ENCODE data around the gene MTRF1L. TPM values are rescaled to one million over a fixed set of nuclear protein-coding genes. Genes with fewer than 3 reads are reported as not detected.
A peak's percentile ranks its signal among the peaks of the same experiment; 100 is the strongest.

The MTRF1L gene
- total and polyA plus RNA-seq, 8 donors: 4.7 to 55.9 (median 15.3) TPM

DNA sequence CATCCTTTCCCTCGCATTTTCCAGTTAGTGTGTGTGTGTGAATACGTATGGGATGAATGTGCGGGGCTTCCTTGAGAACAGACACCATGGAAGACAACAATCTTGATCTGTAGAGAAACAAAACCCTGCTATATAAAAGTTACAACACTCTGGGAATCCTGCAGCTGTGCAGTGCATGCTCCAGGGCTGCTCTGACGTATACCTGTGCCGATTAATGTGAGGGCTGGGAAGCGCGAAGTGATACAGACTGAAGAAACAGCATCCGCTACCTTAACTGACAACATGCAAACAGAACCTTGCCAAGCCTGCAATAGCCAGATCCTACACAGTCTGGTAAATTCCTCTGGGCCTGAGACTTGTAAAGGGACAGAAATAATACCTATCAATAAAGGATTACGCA lies 31.6 kb upstream of the MTRF1L start:
- H3K27me3 ChIP-seq: no peaks in the 10 kb centered on the region
- 90 to 96% (median 94%) methylated on average over 9 of the region's 9 CpGs for WGBS, 5 donors
- H3K27ac ChIP-seq: no peak overlapping the region
- H3K4me3 ChIP-seq: no peak overlapping the region
- DNase-seq: no peak
- intact Hi-C loops (cut with DNase I; ENCODE audit: low total_unique reads): loop anchor here (5.0 kb wide), 1 partner anchor 478 kb away; no protein-coding TSS in a partner anchor
- H3K9me3 ChIP-seq: no peaks in the 10 kb centered on the region
- no peak for TF ChIP-seq POLR2A (IDR thresholded peaks at IDR 0.05)
- no peak for TF ChIP-seq POLR2AphosphoS5 (IDR thresholded peaks at IDR 0.05)
- TF ChIP-seq, protein P1, sequence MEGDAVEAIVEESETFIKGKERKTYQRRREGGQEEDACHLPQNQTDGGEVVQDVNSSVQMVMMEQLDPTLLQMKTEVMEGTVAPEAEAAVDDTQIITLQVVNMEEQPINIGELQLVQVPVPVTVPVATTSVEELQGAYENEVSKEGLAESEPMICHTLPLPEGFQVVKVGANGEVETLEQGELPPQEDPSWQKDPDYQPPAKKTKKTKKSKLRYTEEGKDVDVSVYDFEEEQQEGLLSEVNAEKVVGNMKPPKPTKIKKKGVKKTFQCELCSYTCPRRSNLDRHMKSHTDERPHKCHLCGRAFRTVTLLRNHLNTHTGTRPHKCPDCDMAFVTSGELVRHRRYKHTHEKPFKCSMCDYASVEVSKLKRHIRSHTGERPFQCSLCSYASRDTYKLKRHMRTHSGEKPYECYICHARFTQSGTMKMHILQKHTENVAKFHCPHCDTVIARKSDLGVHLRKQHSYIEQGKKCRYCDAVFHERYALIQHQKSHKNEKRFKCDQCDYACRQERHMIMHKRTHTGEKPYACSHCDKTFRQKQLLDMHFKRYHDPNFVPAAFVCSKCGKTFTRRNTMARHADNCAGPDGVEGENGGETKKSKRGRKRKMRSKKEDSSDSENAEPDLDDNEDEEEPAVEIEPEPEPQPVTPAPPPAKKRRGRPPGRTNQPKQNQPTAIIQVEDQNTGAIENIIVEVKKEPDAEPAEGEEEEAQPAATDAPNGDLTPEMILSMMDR (IDR thresholded peaks at IDR 0.05): no peak
- no peak for TF ChIP-seq EP300 (IDR thresholded peaks at IDR 0.05)
- no peaks in the 10 kb centered on the region for H3K36me3 ChIP-seq
- peaks cover 0 to 18% (median 1%) of the 10 kb centered on the region in 4 donors for H3K4me1 ChIP-seq

DNA sequence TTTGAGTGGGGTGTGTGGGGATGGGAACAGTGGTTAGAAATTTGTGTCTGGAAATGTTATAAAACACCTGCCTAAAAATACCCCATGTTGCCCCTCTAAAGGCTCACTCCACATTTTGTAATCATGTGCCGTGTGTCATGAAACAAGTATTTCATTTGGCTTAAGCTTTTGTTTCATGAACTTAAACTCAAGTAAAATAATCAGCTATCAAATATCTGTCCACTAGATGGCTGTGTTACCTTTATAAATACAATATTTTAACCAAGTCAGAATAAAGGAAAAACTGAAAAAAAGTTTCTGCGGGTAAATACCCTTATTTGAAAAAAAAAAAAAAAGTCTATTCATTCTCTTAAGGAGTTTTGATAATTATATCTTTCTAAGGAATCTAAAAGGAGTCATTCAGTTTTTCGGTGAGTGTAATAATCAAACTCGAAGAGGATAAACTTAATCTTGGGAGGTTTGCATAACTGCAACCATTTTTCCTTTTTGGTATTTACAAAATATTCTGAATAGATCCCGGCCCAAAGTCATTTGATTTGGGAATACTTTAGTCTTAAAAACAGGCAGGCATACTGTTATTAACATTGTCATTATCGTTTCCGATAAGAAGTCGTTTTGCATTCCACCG lies 29.9 kb upstream of the MTRF1L start:
- Histone ChIP-seq H3K4me3 (no peak overlapping the region), H3K4me1 (peaks cover 0 to 18% (median 1%) of the 10 kb centered on the region in 4 donors), H3K36me3 (no peaks in the 10 kb centered on the region), H3K27ac (no peak overlapping the region), H3K27me3 (no peaks in the 10 kb centered on the region), H3K9me3 (no peaks in the 10 kb centered on the region)
- DNase-seq: peak in 1 of 2 donors; percentile 53
- 44 to 61% (median 54%) methylated on average over 9 of the region's 9 CpGs for WGBS, 5 donors
- intact Hi-C loops (cut with DNase I; ENCODE audit: low total_unique reads): loop anchor here (5.0 kb wide), 1 partner anchor 480 kb away; no protein-coding TSS in a partner anchor
- TF ChIP-seq POLR2A (IDR thresholded peaks at IDR 0.05): no peak
- TF ChIP-seq, protein P1 (IDR thresholded peaks at IDR 0.05): peak in 3 of 7 experiments; percentile 22 to 36 (median 33)
- no peak for TF ChIP-seq POLR2AphosphoS5 (IDR thresholded peaks at IDR 0.05)
- TF ChIP-seq EP300 (IDR thresholded peaks at IDR 0.05): no peak

DNA sequence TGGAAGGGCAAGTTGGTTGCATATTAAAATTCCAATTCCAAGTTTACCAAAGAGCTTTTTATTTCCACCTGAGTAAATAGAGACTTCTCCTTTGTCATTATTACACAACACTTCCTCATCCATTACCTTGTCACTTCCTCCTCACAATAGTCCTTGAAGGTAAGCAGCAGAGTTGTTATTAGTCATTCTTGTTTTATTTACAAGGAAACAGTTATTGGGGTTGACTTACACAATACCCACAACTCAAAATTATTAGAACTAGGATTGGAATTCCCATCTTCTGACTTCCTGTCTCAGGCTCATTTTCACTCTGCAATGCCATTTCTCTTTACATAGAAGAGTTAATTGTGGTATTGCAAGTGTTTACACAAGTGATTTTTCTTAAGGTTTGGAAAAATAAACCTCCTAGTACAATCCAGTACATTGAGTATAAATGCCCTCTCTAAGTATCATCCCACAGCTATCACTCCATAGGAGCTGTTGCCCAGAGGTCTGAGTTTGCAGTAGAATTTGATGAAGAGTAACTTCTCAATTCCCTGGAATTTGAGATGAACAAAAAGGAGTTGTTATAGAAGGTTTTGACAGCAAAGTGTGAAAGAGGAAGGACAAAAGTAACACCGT lies 28.9 kb upstream of the MTRF1L start:
- no peak for TF ChIP-seq EP300 (IDR thresholded peaks at IDR 0.05)
- no peak for TF ChIP-seq POLR2A (IDR thresholded peaks at IDR 0.05)
- TF ChIP-seq POLR2AphosphoS5 (IDR thresholded peaks at IDR 0.05): no peak
- TF ChIP-seq, protein P1 (IDR thresholded peaks at IDR 0.05): no peak
- H3K9me3 ChIP-seq: no peaks in the 10 kb centered on the region
- intact Hi-C loops (cut with DNase I; ENCODE audit: low total_unique reads): loop anchor here (5.0 kb wide), 1 partner anchor 481 kb away; no protein-coding TSS in a partner anchor
- H3K27me3 ChIP-seq: no peaks in the 10 kb centered on the region
- H3K36me3 ChIP-seq: no peaks in the 10 kb centered on the region
- peaks cover 0 to 18% (median 1%) of the 10 kb centered on the region in 4 donors for H3K4me1 ChIP-seq
- no peak overlapping the region for H3K4me3 ChIP-seq
- WGBS, 5 donors: 29 to 55% (median 53%) methylated on average over 1 of the region's 1 CpG
- DNase-seq: no peak
- H3K27ac ChIP-seq: no peak overlapping the region

DNA sequence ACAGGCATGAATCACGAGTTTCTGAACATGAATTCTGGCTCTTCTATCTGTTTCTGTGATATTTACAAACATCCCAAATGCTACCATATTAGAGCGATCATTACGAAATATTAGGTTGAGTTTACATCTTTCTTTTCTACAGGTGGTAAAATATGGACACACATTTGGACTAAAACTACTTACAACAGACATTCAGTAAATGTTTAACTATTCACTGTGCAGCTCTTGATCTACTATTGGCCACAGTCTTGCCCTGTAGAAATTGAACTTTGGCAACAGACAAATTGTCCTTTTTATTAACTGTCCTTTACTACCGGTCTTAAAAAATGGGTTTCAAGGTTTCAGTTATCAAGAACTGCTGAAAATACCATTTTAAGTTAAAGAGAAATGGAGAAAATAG lies 26.5 kb upstream of the MTRF1L start:
- peaks cover 0 to 18% (median 5%) of the 10 kb centered on the region in 4 donors for H3K4me1 ChIP-seq
- no peak overlapping the region for H3K27ac ChIP-seq
- no peaks in the 10 kb centered on the region for H3K9me3 ChIP-seq
- TF ChIP-seq POLR2AphosphoS5 (IDR thresholded peaks at IDR 0.05) (no peak), EP300 (IDR thresholded peaks at IDR 0.05) (no peak), POLR2A (IDR thresholded peaks at IDR 0.05) (no peak)
- TF ChIP-seq, protein P1 (IDR thresholded peaks at IDR 0.05): no peak
- no peak overlapping the region for H3K4me3 ChIP-seq
- intact Hi-C loops (cut with DNase I; ENCODE audit: low total_unique reads): loop anchor here (10.0 kb wide), 1 partner anchor 164 kb away; no protein-coding TSS in a partner anchor
- WGBS, 5 donors: 57 to 77% (median 73%) methylated on average over 4 of the region's 4 CpGs
- no peak for DNase-seq
- no peaks in the 10 kb centered on the region for H3K27me3 ChIP-seq
- H3K36me3 ChIP-seq: no peaks in the 10 kb centered on the region

Data from stomach (tissue), 9 donors.